ENCODE measurements around the gene ECHS1.

The ECHS1 gene

GRCh38 chr10:133358162-133358924, 14.8 kb downstream of the ECHS1 start:
- no peak for DNase-seq (ENCODE audit: low read depth in 2 of 2)

GRCh38 chr10:133357285-133358161, 15.6 kb downstream of the ECHS1 start, which contains the start of gene FUOM:
Gene FUOM, minus strand, starts transcription at chr10:133358019. Its CDS starts 12 bp downstream, at chr10:133358007.
- peak in 1 of 2 experiments; percentile 41 for DNase-seq (ENCODE audit: low read depth in 2 of 2)

GRCh38 chr10:133356549-133357284, 16.4 kb downstream of the ECHS1 start:
- no peak for DNase-seq (ENCODE audit: low read depth in 2 of 2)

GRCh38 chr10:133355991-133356390, 17.2 kb downstream of the ECHS1 start:
- no peak for DNase-seq (ENCODE audit: low read depth in 2 of 2)

- DNase-seq (ENCODE audit: low read depth in 2 of 2): no peak
These were observed 17.9 kb downstream of the ECHS1 start for GRCh38 chr10:133355266-133355665.

- DNase-seq (ENCODE audit: low read depth in 2 of 2): no peak
These were observed 18.4 kb downstream of the ECHS1 start for GRCh38 chr10:133354672-133355240.

GRCh38 chr10:133353988-133354605, 19.1 kb downstream of the ECHS1 start:
- DNase-seq (ENCODE audit: low read depth in 2 of 2): no peak

- no peak for DNase-seq (ENCODE audit: low read depth in 2 of 2)
These were observed 19.8 kb downstream of the ECHS1 start for GRCh38 chr10:133353202-133353959.

- DNase-seq (ENCODE audit: low read depth in 2 of 2): no peak
These were observed 21.5 kb downstream of the ECHS1 start for GRCh38 chr10:133351408-133352318.

GRCh38 chr10:133350950-133351329, 22.2 kb downstream of the ECHS1 start:
- no peak for DNase-seq (ENCODE audit: low read depth in 2 of 2)

- no peak for DNase-seq (ENCODE audit: low read depth in 2 of 2)
These were observed 22.7 kb downstream of the ECHS1 start for GRCh38 chr10:133350283-133350949.

GRCh38 chr10:133349577-133350011, 23.6 kb downstream of the ECHS1 start:
- no peak for DNase-seq (ENCODE audit: low read depth in 2 of 2)

- no peak for DNase-seq (ENCODE audit: low read depth in 2 of 2)
These were observed 24.0 kb downstream of the ECHS1 start for GRCh38 chr10:133349160-133349568.

GRCh38 chr10:133347710-133348517, 25.2 kb downstream of the ECHS1 start:
- no peak for DNase-seq (ENCODE audit: low read depth in 2 of 2)

GRCh38 chr10:133346413-133346812, 26.7 kb downstream of the ECHS1 start:
- DNase-seq (ENCODE audit: low read depth in 2 of 2): no peak

- DNase-seq (ENCODE audit: low read depth in 2 of 2): no peak
These were observed 28.9 kb downstream of the ECHS1 start for GRCh38 chr10:133344236-133344635.

- no peak for DNase-seq (ENCODE audit: low read depth in 2 of 2)
These were observed 29.6 kb downstream of the ECHS1 start for GRCh38 chr10:133343558-133343957.

GRCh38 chr10:133342942-133343341, 30.2 kb downstream of the ECHS1 start:
- DNase-seq (ENCODE audit: low read depth in 2 of 2): no peak

All from fibroblast of skin of left quadriceps (primary cell).